ENCODE measurements around the gene MPP7.

Gene MPP7

DNA sequence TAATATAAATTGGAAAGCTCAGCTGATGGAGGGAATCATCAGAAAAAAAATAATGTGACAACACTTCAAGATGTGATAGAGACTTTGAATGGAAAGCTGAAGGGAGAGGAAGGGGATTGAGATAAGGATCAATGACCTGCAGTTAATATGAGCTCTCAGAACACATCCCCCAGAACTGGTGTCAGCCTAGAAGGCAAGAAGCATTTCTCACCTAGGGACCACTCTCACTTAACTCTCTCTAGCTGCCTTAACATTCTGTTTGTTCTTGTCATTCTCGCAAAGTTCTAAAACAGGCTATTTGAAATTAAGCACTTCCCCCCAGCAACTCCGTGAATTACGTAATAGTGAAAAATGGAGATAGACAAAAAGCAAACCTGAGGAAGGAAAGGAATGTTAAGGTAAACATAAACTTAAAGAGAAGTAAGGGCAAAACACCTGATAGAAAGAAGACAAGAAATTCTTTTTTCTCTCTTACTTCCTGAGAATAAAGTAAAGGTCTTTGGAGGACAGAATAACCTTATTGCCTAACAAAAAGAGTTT is 1.2 kb upstream of the MPP7 start:
- no peak for DNase-seq

DNA sequence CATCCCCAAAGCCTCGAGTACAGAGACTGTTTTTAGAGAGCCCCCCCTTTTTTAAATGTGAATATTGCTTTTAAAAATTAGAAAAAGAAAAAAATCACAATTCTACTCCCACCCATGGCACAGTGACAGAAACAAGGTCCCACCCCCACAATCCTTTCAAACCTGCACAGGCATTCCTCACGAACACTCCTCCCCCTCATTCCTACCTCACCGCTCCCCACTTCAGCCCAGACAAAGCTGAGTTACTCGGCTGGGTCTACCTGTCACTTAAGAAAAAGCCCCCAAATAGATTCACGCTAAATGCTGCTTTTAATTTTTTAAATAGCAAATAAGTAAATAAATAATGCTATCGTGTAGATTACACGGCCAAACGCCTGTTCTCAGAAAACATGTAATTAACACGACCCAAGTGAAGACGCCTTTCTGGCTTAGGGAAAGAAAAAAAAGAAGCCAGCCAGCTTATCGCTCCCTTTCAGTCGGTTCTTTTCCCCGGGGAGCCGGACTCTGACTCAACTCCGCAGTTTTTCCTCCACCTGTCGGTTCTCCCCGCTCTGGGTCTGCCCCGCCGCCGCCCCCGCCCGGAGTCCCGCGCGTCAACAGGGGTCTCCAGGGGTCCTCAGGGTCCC is 739 bp downstream of the MPP7 start:
- no peak for DNase-seq

DNA sequence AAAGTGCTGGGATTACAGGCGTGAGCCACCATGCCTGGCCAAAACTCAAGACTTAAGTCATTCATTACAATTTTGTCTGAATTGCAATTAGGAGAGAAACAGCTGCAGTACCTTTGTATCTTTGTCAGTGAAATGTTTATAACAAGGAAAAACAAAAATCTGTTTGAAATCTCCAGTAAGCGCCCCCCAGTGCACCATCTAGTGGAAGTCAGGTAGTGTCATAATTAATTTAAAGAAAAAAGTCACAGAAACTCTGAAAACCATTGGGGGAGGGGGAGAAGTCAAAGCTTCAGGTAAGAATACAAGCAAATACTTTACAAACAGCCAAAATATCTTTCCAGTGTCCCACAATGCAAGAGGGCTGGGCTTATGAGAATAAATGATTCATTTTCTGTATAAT is 2.8 kb downstream of the MPP7 start:
- DNase-seq, result no peak

DNA sequence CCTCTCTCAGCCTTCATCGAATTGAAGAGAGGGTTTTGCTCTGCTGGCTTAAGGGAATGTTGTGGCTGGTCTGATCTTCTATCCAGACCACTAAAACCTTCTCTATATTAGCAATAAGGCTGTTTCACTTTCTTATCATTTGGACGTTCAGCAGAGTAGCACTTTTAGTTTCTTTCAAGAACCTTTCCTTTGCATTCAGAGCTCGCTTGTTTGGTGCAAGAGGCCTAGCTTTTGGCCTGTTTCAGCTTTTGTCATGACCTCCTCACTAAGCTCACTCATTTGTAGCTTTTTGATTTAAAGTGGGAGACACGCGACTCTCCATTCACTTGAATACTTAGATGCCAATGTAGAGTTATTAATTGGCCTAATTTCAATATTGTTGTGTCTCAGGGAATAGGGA is 3.9 kb downstream of the MPP7 start:
- DNase-seq, result no peak

DNA sequence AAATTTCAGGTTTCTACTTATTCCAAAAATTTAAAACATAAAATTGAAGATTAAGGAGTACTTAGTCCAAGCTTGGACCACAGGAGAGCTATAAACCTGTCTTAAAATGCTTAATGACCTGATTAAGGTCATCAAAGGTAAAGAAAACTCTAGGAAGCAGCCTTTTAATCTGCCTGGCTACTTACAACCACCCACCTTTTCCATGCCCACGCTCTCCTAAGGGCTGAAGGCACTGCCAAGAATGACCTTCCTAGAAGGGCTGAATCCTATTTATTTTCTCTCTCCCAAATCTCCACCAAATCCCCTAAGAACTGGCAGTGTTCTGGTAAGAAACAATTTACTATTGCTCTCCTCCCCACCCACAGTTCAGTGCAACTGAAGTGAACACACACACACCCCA is 6.8 kb downstream of the MPP7 start:
- DNase-seq, result no peak

DNA sequence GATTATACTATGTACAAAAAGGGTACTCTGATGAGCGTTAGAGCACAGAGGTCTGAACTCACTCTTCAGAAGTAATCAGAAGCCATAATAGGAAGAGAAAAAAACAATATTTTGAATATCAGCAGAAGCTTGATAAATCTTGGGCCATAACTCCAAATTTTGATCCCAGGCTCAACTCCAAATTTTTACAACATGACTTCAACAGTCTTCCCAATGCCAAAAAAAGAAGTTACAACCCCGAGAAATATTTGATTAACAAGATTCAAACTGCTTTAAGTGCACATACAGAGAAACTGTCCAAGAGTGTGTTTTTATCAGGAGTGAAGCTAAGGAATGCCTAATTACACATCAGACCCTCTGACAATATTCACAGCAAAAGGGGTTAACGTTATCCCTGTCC is 7.5 kb downstream of the MPP7 start:
- DNase-seq, result no peak

DNA sequence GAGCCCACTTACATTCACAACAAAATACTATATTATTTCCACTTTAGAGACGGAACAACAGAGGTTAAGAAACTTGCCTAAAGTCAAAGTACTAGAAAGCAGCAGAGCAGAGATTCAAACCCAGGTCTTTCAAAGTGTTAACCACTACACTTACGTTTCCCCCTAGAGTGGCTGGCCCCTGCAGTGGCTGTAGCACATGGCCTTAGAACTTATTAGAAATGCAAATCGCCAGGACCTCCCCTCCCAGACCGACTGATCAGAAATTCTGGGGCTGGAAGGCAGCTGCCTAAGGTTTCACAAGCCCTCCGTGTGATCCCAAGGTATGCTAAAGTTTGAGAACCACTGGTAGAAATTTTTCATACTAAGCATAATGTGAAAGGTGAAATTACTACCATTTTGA is 8.1 kb downstream of the MPP7 start:
- no peak for DNase-seq

DNA sequence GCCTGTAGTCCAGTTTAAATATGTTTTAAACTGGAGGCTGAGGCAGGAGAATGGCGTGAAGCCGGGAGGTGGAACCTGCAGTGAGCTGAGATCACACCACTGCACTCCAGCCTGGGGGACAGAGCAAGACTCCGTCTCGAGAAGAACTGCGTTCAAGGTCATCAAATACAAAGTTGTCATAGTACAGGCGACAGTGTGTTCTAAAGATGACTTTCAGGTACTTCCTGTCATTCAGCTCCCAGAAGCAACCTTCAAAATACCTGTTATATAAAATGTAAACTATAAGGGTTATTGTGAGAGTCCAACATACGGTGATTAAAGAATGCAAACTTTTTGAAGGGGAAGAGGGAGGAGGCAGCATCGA is 8.7 kb downstream of the MPP7 start:
- no peak for DNase-seq

DNA sequence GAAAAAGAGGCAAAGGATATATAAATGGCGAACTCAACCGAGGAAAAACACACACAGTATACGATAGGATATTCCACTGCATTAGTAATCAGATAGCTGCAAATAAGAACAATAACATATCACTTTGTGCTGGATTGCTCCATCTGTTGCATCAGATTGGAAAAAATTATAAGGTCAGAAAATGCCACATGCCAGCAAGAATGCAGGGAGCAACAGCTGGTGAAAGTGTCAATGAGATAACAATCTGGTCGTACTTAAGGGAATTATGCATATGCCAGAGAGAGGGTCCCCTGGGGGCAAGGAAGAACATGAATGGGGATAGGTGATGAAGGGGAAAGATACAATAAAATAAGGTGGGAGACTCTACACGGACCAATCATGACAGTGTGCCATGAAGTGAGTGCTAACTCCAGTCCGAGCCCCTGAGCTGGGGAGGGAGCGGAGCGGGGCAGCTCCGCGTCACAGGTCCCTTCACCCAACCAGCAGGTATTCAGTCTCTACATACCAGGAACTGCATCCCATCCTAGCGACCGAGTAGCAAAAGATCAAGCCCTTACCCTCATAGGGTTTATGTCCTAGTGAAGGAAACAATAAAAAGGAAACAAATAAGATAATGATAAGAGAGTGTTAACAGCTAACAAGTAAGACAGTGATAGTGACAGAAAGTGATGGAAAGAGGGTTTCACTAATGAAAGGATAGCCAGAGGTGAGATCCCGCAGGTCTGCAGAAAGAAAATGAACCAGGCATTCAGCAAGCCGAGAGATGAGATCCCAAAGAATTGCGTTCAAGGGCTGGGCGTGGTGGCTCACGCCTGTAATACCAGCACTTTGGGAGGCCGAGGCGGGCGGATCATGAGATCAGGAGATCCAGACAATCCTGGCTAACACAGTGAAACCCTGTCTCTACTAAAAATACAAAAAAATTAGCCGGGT is 9.4 kb downstream of the MPP7 start:
- no peak for DNase-seq

DNA sequence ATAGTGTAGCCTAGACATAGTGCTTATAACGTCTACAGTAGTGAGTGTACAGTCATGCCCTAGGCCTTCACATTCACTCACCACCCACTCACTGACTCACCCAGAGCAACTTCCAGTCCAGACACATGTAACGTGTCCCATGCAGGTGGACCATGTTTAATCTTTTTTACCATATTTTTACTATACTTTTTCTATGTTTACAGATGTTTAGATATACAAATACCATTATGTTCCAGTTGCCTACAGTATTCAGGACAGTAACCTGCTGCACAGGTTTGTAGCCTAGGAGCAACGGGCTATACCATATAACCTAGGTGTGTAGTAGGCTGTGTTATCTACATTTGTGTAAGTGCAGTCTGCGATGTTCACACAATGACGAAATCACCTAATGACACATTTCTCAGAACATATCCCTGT is 11.0 kb downstream of the MPP7 start:
- DNase-seq, result no peak

DNA sequence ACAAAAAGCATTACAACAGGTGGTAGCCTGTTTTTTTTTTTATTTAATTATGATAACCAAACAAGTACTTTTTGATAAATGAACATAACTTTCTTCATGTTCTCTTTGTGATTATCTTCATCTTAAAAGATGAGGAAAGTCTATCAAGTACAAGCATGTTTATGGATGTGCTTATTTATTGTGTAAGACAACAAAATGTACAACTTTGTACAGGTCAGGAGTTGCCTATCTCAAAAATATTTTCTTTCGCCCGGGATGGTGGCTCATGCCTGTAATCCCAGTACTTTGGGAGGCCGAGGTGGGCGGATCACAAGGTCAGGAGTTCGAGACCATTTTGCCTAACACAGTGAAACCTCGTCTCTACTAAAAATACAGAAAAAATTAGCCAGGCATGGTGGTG is 17.0 kb downstream of the MPP7 start:
- no peak for DNase-seq

DNA sequence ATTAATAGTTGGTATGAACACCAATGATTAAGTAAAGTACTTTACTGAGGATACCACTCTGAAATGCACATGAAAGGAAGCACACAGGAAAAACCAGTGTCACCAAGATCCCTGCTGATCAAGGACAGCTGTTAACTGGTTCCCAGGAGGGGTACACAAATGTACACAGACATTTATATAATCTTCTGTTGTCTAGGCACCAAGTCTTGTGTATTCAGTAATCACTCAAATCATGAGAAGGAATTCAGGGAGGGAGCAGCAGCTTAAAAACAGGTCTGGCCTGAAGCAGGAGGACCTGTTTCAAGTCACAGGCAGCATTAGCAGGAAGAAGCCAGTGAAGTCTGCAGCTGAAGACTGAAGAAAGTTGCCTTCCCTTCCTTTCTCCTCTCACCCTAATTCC is 18.7 kb downstream of the MPP7 start:
- DNase-seq, result no peak

DNA sequence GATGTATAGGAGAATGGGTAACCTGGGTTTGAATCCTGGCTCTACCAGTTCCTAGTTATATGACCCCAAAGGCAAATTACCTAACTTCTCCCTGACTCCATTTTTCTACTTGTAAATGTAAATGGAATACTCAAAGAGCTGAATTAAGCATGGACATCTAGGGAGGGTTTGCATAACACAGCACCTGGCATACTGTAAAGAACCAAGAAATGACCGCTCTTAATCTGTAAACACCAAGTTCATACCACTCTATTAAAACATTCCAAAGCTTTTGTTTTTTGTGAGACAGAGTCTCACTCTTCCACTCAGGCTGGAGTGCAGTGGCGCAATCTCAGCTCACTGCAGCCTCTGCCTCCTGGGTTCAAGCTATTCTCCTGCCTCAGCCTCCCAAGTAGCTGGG is 19.6 kb downstream of the MPP7 start:
- no peak for DNase-seq

DNA sequence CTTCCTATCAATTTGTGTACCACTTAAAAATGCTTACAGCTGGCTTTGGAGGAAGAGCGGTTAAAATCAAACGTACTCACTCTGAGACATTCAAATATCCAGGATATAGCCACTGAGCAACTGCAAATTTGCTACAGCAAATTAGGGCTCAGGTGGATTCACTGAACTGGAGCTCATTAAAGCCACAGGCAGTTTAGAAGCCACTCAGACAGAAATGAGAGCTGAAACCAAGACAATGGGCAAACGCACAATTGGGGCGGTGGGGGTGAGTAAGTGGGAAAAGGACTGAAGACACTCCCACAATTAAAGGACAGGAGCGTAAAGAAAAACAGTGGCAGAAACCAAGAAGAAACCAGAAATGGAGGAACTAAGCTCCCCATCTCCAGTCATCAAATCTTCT is 20.5 kb downstream of the MPP7 start:
- no peak for DNase-seq

DNA sequence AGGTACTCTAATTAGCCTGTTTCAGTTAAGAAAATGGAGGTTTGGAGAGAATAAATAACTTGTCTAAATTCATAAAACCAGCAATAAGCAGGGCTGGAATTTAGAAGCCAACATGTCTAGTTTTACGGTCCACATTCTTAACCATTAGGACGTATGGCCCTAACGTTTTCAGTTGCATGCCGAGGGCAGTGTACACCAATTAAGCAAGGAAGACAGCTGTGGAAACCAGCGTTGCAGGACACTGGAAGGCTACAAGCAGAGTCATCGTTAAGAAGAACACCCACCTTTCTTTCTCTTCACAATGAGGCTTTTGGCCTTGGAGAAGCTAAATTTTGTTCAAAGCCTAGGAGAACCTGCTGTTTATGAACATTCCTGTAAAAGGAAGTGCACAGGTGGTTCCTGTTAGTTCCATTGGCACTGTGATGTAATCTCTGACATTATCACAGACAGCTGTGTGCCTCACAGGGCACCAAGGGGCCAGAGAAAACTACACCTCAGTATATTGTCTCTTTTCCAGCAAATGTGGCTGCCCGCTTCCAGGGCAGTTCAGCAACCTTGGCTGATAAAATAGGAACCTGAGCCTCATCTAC is 21.0 kb downstream of the MPP7 start:
- DNase-seq, result no peak

DNA sequence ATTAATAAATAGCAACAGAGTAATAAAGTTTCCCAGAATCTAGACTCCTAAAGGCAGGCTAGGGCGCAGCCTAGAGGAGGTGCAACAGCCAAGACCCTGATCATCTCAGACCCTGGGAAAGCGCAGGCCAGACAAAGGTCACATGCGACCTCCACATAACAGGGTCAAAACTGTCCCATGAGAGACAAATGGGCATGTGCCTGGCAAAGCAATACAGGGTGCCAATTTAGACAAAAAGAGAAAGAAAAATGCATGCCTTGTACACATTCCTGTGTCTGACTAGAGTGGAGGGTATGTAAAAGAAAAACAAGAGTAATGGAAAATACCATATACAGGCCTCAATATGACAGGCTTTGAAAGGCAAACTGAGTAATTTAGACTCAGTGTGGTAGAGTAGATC is 22.2 kb downstream of the MPP7 start:
- no peak for DNase-seq

DNA sequence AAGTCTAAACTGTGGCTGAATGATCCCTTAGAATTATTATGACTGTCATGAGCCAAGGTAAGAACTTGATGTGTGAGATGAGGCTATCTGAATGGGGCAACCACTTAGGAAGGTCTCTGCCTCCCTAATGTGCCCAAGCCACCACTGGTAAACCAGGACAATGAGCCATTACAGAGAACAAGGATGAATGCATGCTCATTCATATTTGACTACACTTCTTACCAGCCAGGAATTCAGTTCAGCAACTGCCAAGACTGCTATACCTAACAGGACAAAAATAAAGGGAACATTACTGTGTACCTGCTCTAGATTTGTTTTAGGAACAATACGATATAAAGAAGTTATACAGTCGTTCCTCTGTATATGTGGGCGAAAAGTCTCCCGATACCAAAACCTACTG is 23.0 kb downstream of the MPP7 start:
- DNase-seq, result no peak

DNA sequence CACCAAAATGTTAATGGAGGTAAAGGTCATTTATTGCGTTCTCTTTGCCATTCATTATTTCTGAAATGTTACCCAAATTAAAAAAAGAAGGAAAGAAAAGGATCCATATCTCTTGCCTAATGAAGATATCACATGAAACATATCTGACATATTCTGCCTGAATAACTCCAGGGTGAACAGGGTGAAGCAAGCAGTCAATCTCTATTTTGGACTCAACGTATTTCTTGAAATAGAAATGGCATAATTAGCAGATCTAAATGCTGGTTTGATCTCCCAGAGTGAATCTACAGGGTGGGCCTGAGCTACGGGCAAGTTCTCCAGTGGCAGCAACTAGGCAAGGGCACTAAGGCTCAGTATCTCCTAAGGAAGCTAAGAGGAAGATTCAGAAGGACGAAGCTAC is 24.0 kb downstream of the MPP7 start:
- DNase-seq, result no peak

DNA sequence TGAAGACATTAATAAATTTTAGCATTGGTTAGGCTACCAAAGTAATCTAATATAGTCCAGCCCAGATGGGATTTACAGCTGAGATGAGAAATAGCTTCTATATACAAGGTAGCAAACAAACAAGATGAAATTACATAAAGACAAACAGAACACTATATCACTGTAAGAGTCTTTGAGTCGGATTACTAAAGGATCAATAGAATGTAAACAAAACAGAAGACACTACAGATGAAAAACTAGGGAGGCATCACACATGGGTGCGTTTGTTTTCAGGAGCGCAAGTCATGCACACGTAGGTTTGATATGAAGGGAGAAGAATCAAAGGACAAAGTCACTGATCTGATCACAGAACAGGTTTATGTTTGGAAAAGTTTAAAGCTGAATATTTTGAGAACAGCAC is 26.5 kb downstream of the MPP7 start:
- DNase-seq, result no peak

DNA sequence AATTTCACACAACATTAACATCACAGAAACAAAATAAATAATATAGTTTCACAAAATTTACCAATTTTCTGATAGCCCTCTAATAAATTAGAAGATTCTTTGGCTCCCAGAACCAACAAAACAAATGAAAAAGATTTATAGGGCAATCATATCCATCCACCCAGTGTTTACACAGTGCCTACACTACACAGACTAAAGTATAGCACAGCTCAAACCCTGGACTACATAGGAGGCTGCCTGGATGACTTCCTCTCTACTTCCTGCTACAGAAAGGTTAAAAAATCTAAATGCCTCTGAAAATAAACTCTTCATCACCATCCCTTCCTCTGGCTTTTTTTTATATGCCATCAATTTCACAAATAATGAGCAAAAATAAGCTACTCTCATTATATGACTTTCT is 28.4 kb downstream of the MPP7 start:
- DNase-seq, result no peak

DNA sequence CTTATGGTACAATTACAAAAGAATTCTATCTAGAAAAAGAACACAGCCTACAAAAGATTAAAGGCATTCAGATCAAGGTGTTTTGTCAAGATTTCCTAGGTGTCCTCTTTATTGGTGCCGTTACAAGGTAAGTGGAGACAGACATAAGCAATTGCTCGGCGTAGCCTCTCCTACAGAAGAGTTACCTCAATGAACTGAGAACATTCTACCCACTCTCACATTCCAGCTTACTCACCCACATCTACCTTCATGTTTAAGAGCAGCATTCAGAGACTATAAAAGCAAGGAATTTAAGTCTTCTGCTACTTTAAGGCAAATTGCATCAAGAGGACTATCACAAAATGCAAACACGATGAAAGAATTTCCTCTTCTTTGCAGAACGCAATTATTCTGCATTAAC is 29.5 kb downstream of the MPP7 start:
- DNase-seq, result no peak

DNA sequence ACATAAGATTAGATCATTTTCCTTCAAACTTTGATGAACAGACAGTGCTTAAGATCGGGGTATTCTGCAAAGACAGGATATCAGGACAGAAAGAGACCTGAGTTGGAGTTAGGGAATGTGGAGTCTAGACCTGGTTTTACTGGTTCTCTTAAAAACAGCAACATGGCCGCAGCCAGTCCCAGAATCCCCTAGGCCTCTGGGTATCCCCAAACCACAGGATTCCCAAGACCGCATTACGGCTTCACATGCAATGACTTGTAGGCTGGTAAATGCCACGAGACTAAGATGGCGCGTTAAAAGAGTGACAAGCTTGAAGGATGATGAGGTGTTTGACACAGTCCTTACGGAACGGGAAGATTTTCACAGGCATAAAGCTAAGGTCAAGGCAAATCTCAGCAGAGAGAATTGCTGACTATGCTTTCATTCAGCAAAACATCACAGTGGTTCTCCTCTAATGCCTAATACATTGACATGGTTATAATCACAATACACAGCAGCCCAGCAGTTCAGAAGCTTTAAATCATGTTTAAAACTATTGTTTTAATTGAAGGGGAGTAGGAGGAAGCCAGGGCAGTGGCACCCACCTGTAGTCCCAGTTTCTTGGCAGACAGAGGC is 32.9 kb downstream of the MPP7 start:
- DNase-seq, result no peak

DNA sequence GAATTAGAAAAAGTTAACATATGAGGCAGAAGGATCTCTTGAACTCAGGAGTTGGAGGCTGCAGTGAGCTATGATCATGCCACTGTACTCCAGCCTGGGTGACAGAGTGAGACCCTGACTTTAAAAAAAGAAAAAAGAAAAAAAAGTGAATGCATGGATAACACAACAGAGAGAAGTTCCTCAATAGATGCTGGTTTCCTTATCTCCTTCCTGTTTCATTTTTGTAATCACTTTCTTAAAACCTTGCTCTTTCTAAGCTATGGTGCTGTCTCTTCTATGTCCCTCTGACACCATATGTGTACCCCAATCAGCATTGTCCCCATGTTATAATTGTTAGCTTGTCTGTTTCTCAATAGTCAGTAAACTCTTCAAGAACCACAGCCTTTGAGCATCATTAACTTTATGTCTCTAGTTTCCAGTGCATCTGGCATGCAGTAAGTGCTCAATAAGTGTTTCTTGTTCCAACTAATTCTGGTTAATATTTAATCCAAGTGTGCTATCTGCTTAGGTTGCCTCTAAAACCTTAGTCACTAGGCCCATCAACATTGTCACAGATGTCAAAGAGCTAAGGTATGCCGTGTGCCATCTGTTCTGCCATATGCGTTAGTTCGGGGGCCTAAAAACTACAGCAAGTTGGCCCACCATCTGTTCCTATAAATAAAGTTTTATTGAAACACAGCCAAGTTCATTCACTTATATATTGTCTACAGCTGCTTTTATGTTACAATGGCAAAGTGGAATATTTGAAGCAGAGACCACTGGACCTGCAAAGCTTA is 36.2 kb downstream of the MPP7 start:
- no peak for DNase-seq
